ENCODE results near the gene HADHB.
"Not testable (repeated sequence)": the region's sequence is repeated elsewhere in the genome, so short reads cannot be mapped to it uniquely, and the experiment has no call there.

The HADHB gene

DNA sequence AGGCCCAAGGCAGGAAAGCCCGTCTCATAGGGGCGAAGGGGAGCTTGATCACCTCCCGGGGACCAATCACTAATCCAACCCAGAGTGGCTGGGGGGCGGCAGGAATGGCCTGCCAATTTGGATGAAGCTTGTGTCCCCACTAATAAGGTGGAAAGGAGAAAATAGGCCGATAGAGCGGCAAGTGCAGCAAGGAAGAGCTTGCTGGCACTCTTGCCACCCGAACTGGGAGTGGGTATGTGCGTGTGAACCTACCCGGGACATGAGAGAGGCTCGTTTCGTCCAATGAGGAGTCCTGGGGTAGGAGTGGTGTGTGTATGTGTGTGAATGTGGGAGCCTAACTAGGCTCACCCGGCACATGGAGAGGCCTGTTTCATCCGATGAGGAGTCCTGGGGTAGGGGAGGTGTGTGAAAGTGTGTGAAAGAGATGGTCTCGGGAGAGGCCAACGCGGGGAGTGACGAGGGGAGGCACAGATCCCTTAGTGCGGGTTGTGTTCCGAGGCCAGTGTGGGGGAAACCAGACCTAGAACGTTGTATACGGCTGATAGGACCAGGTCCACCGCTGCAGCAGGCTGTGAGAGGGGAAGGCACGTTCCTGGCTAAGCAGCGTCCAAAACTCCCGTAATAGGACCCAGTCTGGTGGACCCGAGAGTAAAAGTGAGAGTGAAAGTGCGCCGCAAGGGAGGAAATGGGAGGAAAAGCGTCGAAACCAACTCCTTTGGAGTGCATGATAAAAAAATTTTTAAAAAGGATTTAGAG lies 54.1 kb downstream of the HADHB start:
- no peak for DNase-seq (ENCODE audit: low read depth)
- TF ChIP-seq, protein P1, sequence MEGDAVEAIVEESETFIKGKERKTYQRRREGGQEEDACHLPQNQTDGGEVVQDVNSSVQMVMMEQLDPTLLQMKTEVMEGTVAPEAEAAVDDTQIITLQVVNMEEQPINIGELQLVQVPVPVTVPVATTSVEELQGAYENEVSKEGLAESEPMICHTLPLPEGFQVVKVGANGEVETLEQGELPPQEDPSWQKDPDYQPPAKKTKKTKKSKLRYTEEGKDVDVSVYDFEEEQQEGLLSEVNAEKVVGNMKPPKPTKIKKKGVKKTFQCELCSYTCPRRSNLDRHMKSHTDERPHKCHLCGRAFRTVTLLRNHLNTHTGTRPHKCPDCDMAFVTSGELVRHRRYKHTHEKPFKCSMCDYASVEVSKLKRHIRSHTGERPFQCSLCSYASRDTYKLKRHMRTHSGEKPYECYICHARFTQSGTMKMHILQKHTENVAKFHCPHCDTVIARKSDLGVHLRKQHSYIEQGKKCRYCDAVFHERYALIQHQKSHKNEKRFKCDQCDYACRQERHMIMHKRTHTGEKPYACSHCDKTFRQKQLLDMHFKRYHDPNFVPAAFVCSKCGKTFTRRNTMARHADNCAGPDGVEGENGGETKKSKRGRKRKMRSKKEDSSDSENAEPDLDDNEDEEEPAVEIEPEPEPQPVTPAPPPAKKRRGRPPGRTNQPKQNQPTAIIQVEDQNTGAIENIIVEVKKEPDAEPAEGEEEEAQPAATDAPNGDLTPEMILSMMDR (IDR thresholded peaks at IDR 0.05; ENCODE audit: control insufficient read depth, insufficient read depth, low read depth, low read length, missing control alignments): no peak
- peak overlapping the region; percentile 51 for H3K4me3 ChIP-seq (ENCODE audit: control insufficient read depth, low read depth, low read length)

DNA sequence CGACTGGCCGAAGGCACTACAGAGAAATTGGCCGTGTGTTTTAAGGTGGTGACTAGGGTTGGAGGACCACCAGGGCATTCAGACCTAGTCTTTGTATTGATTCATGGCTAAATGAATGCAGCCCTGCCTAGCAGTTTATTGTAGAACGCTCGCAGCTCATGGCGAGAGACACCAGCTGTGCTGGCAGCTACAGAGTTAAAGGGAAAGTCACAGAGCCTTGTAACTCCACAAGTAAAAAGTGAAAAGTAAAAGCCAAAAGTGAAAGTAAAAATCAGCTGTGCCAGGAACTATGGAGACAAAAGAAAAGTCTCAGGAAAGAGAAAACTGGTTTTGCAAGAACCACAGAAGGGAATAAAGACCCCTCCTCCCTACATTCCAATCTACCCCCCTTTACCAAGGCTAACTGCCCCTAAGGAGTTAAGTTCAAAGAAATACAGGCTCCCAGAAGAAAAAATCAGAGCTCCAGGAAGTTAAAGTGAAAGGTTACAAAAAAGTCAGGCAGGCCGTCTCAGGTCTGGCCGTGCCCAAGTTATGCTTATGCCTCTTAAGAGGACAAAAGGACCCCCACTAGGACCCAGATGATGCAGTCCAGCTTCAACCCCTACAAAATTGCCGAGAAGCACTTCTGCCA lies 54.8 kb downstream of the HADHB start:
- no peak for DNase-seq (ENCODE audit: low read depth)
- peak overlapping the region; percentile 51 for H3K4me3 ChIP-seq (ENCODE audit: control insufficient read depth, low read depth, low read length)

DNA sequence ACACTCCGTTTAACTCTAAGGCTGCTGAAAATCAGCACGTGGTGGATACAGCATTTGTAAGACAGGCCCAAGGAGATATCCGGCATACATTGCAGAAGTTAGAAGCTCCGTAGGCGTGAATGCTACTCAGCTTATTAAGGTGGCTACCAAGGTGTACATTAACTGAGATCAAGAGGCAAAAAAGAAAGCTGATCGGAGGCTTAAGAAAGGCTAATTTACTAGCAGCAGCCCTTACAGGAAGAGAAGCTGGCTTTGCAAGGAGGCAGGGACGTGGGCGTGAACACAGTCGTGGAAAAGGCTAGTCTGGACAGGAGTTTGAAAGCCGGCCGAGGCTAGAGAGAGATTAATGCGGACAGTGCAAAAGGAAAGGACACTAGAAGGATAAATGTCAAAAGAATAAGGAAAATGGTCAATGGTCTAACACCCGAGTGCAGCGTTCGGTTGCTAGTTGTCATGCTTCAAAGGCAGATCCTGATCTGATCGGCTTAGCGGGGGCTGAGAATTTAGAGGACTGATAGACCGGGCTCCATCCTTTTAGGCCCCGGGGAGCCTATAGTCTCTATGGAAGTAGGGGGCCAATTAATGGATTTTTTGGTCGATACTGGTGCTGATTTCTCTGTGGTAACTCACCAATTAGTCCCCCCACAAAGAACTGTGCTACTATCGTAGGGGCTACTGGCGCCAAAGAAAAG lies 55.6 kb downstream of the HADHB start:
- TF ChIP-seq, protein P1 (IDR thresholded peaks at IDR 0.05; ENCODE audit: control insufficient read depth, insufficient read depth, low read depth, low read length, missing control alignments): no peak
- no peak for DNase-seq (ENCODE audit: low read depth)
- no peak overlapping the region; the same call in 1 of the 2 replicates for H3K4me3 ChIP-seq (ENCODE audit: control insufficient read depth, low read depth, low read length)

More for the DNA sequence above, 54.8 kb downstream of the HADHB start:
- TF ChIP-seq, protein P1 (IDR thresholded peaks at IDR 0.05; ENCODE audit: control insufficient read depth, insufficient read depth, low read depth, low read length, missing control alignments): no peak

DNA sequence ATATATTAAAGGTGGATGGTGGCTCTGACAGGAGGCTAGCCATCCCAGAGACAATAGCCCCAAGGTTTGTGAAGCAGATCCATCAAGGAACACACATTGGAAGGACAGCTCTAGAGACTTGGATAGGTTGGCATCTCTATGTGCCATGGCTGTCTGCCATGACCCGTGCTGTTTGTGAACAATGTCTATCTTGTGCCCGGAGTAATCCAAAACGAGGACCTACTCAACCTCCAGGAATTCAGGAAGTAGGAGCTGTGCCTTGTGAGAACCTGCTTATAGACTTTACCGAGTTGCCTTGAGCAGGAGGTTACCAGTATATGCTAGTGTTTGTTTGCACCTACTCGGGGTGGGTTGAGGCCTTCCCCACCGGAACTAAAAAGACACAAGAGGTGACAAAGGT lies 58.1 kb downstream of the HADHB start:
- no peak overlapping the region for H3K4me3 ChIP-seq (ENCODE audit: control insufficient read depth, low read depth, low read length)
- TF ChIP-seq, protein P1 (IDR thresholded peaks at IDR 0.05; ENCODE audit: control insufficient read depth, insufficient read depth, low read depth, low read length, missing control alignments): no peak
- no peak for DNase-seq (ENCODE audit: low read depth)

DNA sequence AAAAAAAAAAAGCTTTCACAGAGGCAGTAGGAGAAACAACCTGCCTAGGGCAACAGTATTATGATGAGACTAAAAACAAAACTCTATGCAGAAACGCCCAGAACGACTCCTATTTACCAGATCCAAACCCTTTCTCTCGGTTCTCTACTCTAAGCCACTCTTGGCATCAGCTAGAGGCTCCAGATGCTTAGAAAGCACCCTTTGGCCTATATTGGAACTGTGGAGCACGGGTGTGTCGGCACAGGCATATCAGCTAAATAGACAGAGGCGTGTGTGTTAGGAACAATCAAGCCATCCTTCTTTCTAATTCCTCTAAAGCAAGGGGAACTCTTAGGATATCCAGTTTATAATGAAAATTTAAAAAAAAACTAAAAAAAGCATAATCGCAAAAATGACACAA lies 60.4 kb downstream of the HADHB start:
- DNase-seq (ENCODE audit: low read depth): not testable (repeated sequence)

DNA sequence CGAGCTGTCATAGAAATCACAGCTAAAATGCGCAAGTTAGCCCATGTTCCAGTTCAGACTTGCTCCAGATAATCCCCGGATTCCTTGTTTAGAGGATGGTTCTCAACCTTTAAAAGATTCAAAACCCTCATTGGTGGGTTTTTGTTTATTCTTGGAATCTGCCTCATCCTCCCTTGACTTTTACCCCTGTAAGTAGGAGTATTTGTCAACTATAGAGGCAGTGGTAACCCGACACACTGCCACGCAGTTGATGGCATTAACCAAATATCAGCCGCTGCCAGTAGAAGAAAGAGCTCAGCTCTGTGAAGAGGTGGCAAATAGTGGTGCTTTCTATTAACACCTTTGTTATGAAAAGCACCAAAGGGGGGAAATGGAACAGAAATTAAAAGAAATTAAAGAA lies 60.8 kb downstream of the HADHB start:
- TF ChIP-seq, protein P1 (IDR thresholded peaks at IDR 0.05; ENCODE audit: control insufficient read depth, insufficient read depth, low read depth, low read length, missing control alignments): no peak
- DNase-seq (ENCODE audit: low read depth): no peak
- no peak overlapping the region for H3K4me3 ChIP-seq (ENCODE audit: control insufficient read depth, low read depth, low read length)

More for the DNA sequence above, 60.4 kb downstream of the HADHB start:
- not testable (repeated sequence) for H3K4me3 ChIP-seq (ENCODE audit: control insufficient read depth, low read depth, low read length)

DNA sequence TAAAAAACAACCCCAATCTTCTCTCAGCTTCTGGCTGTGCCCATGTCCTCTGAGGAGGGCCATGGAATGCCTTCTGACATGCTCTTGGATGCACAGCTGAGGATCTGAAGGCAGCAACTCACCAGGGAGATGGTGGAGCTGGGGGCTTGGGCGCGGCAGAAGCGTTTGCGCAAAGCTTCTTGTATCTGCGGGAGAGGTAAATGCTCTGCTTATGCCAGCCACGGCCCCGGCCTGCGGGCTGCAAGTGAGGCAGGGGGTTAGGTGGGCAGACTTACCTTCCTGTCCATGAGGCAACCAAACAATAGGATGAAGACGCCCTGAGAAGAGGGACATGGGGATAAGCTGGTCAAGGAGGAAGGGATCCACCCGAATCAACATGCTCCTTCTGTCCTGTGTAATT lies 65.2 kb downstream of the HADHB start:
- TF ChIP-seq, protein P1 (IDR thresholded peaks at IDR 0.05; ENCODE audit: control insufficient read depth, insufficient read depth, low read depth, low read length, missing control alignments): no peak
- DNase-seq (ENCODE audit: low read depth): no peak
- H3K4me3 ChIP-seq (ENCODE audit: control insufficient read depth, low read depth, low read length): no peak overlapping the region
